RWPE2 (cell line): ENCODE results near the gene YOD1.

Source experiments
- ATAC-seq: fragments of 200-7000 bp; cut with Tn5 transposase; 3 replicates; pipeline ENCODE4 v1.9.1; 2021; ENCODE audit warnings: low read depth
- DNase-seq: peaks from one replicate; pipeline ENCODE4 v3.0.0-alpha.2; 2020; ENCODE audit warnings: low spot score
- H3K27ac ChIP-seq: fragments of 450-650 bp; 2 replicates; pipeline ENCODE4 v1.5.1; 2017; ENCODE audit warnings: mild to moderate bottlenecking; ENCODE audit not compliant: poor library complexity, severe bottlenecking
- H3K27me3 ChIP-seq: fragments of 250-450 bp; sonication (Bioruptor Pico); 2 replicates; pipeline ENCODE4 v1.5.1; 2021; ENCODE audit warnings: mild to moderate bottlenecking, moderate library complexity; ENCODE audit not compliant: insufficient read depth, poor library complexity, severe bottlenecking
- H3K36me3 ChIP-seq: fragments of 250-450 bp; sonication (Bioruptor Pico); 2 replicates; pipeline ENCODE4 v1.5.1; 2020; ENCODE audit warnings: low read depth, mild to moderate bottlenecking, moderate library complexity
- H3K4me1 ChIP-seq: fragments of 250-450 bp; sonication (Bioruptor Pico); 2 replicates; pipeline ENCODE4 v1.5.1; 2021; ENCODE audit warnings: mild to moderate bottlenecking, moderate library complexity; ENCODE audit not compliant: insufficient read depth, poor library complexity, severe bottlenecking
- H3K4me3 ChIP-seq: fragments of 250-450 bp; sonication (Bioruptor Pico); 2 replicates; pipeline ENCODE4 v1.5.1; 2021; ENCODE audit warnings: mild to moderate bottlenecking, moderate library complexity; ENCODE audit not compliant: severe bottlenecking
- H3K9me3 ChIP-seq: fragments of 250-450 bp; sonication (Bioruptor Pico); 2 replicates; pipeline ENCODE4 v1.5.1; 2021; ENCODE audit warnings: mild to moderate bottlenecking, moderate library complexity; ENCODE audit not compliant: severe bottlenecking
- TF ChIP-seq, protein P1 (sequence below): fragments of 450-650 bp; IDR thresholded peaks from one replicate; pipeline ENCODE4 v1.5.1; 2017; ENCODE audit warnings: mild to moderate bottlenecking, moderate library complexity; ENCODE audit not compliant: poor library complexity, severe bottlenecking

YOD1 gene

GRCh38 chr1:207010726-207011125 is 40.3 kb downstream of the YOD1 start:
- Histone ChIP-seq H3K27me3 (no peaks in the 10 kb centered on the region), H3K4me1 (peaks cover 20% of the 10 kb centered on the region), H3K4me3 (no peak overlapping the region), H3K9me3 (peaks cover 11% of the 10 kb centered on the region), H3K27ac (no peak overlapping the region), H3K36me3 (no peaks in the 10 kb centered on the region)
- no peak for ATAC-seq
- TF ChIP-seq, protein P1, sequence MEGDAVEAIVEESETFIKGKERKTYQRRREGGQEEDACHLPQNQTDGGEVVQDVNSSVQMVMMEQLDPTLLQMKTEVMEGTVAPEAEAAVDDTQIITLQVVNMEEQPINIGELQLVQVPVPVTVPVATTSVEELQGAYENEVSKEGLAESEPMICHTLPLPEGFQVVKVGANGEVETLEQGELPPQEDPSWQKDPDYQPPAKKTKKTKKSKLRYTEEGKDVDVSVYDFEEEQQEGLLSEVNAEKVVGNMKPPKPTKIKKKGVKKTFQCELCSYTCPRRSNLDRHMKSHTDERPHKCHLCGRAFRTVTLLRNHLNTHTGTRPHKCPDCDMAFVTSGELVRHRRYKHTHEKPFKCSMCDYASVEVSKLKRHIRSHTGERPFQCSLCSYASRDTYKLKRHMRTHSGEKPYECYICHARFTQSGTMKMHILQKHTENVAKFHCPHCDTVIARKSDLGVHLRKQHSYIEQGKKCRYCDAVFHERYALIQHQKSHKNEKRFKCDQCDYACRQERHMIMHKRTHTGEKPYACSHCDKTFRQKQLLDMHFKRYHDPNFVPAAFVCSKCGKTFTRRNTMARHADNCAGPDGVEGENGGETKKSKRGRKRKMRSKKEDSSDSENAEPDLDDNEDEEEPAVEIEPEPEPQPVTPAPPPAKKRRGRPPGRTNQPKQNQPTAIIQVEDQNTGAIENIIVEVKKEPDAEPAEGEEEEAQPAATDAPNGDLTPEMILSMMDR: no peak
- DNase-seq: no peak

DNA sequence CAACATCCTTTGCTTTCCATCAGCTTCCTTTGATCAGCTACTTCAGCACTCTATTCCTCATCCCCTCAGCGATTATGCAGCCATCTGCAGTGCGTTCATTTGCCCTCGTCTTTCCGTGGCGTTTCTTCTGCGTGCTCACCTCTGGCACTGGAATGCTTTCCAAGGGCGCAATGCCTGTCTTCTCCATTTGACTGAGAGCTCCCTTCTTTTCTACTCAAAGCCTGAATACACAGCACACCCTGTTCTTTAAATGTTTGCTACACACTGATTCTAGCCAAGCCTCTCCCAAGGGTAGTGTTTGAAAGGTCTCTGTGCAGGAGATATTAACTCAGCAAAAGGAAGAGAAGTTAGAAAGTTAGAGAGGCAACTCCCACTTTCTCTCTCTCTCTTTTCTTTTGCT is 41.1 kb downstream of the YOD1 start:
- DNase-seq: no peak
- peaks cover 27% of the 10 kb centered on the region for H3K4me1 ChIP-seq
- H3K27ac ChIP-seq: no peak overlapping the region
- H3K9me3 ChIP-seq: peaks cover 11% of the 10 kb centered on the region
- TF ChIP-seq, protein P1: no peak
- H3K4me3 ChIP-seq: no peak overlapping the region
- H3K27me3 ChIP-seq: no peaks in the 10 kb centered on the region
- no peaks in the 10 kb centered on the region for H3K36me3 ChIP-seq
- no peak for ATAC-seq

GRCh38 chr1:207009182-207009850 is 41.7 kb downstream of the YOD1 start:
- DNase-seq (no peak), ATAC-seq (no peak)
- no peaks in the 10 kb centered on the region for H3K27me3 ChIP-seq
- no peak overlapping the region for H3K4me3 ChIP-seq
- H3K36me3 ChIP-seq: no peaks in the 10 kb centered on the region
- H3K9me3 ChIP-seq: peaks cover 11% of the 10 kb centered on the region
- peaks cover 31% of the 10 kb centered on the region for H3K4me1 ChIP-seq
- peak overlapping the region; percentile 96 for H3K27ac ChIP-seq
- TF ChIP-seq, protein P1: no peak

GRCh38 chr1:207007352-207008033 is 43.5 kb downstream of the YOD1 start:
- Histone ChIP-seq H3K9me3 (peaks cover 11% of the 10 kb centered on the region), H3K4me1 (peaks cover 41% of the 10 kb centered on the region), H3K4me3 (no peak overlapping the region), H3K27ac (peak overlapping the region; percentile 96), H3K27me3 (no peaks in the 10 kb centered on the region), H3K36me3 (no peaks in the 10 kb centered on the region)
- ATAC-seq (peak; percentile 89), DNase-seq (peak; percentile 91)
- TF ChIP-seq, protein P1: no peak

DNA sequence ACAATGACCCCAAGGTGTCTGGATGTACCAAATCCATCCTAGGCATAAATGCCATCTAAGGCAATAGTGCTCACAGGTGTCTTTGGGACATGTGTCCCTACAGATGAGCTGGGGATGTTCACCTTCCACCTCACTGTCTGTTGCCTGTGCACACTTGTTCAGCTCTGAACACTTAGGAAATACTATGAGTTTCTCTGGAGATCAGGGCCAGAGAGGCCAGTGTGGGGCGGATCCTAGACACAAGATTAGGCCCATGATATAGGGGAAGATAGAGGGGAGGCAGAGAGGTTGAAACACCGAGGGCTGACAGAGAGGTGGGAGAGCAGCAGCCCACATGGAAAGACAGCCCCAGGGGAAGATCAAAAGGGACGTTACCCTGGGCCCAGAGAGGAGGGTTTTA is 44.1 kb downstream of the YOD1 start:
- ATAC-seq (no peak; the same call in 1 of the 3 replicates), DNase-seq (no peak)
- H3K4me3 ChIP-seq: no peak overlapping the region
- H3K4me1 ChIP-seq: peaks cover 46% of the 10 kb centered on the region
- H3K36me3 ChIP-seq: no peaks in the 10 kb centered on the region
- TF ChIP-seq, protein P1: no peak
- H3K27ac ChIP-seq: peak overlapping the region; percentile 96
- H3K27me3 ChIP-seq: no peaks in the 10 kb centered on the region
- H3K9me3 ChIP-seq: peaks cover 11% of the 10 kb centered on the region
